Liver (tissue), 9 donors: ENCODE results near the gene CYP11A1. TPM values are rescaled to one million over a fixed set of nuclear protein-coding genes. Genes with fewer than 3 reads are reported as not detected.

Experiments used
- DNase-seq: peaks from one replicate; pipeline ENCODE4 v3.0.0-alpha.2; 2017; ENCODE audit warnings: low spot score
- H3K27ac ChIP-seq, 2 donors: one replicate each; pipeline ENCODE4 v1.7.0; 2013; ENCODE audit warnings: inconsistent platforms in 2 of 2, low read length in 2 of 2, control low read depth in 1 of 2, low read depth in 1 of 2, mild to moderate bottlenecking in 1 of 2
- H3K27me3 ChIP-seq, 4 donors: one replicate each; pipeline versions ENCODE4 v1.6.1 to v1.7.0; 2013; ENCODE audit warnings: low read length in 3 of 4, inconsistent platforms in 1 of 4, mild to moderate bottlenecking in 1 of 4, moderate library complexity in 1 of 4; ENCODE audit not compliant: control insufficient read depth in 4 of 4, insufficient read depth in 4 of 4
- H3K36me3 ChIP-seq, 4 donors: one replicate each; pipeline versions ENCODE4 v1.6.1 to v1.7.0; 2013; ENCODE audit warnings: low read length in 3 of 4, mild to moderate bottlenecking in 3 of 4, low read depth in 1 of 4, moderate library complexity in 1 of 4; ENCODE audit not compliant: control insufficient read depth in 4 of 4, insufficient read depth in 3 of 4
- H3K4me1 ChIP-seq, 4 donors: one replicate each; pipeline versions ENCODE4 v1.6.1 to v1.7.0; 2013; ENCODE audit warnings: low read length in 3 of 4, mild to moderate bottlenecking in 3 of 4, moderate library complexity in 1 of 4; ENCODE audit not compliant: control insufficient read depth in 4 of 4, insufficient read depth in 4 of 4
- H3K4me3 ChIP-seq, 3 donors: one replicate each; pipeline versions ENCODE4 v1.6.1 to v1.7.0; 2013; ENCODE audit warnings: low read length in 3 of 3, control low read depth in 1 of 3, low read depth in 1 of 3, mild to moderate bottlenecking in 1 of 3
- H3K9ac ChIP-seq, 2 donors: one replicate each; pipeline ENCODE4 v1.7.0; 2013; ENCODE audit warnings: low read length in 2 of 2, mild to moderate bottlenecking in 2 of 2, moderate library complexity in 2 of 2, control low read depth in 1 of 2, low read depth in 1 of 2
- H3K9me3 ChIP-seq, 4 donors: one replicate each; pipeline versions ENCODE4 v1.6.1 to v1.7.0; 2013; ENCODE audit warnings: low read length in 3 of 4; ENCODE audit not compliant: control insufficient read depth in 4 of 4
- EGR1 ChIP-seq, 2 donors: IDR thresholded peaks; 2 replicates each; pipeline ENCODE4 v1.6.1; 2016 to 2018; ENCODE audit warnings: antibody characterized with exemption in 2 of 2, low read depth in 2 of 2
- FOXA1 ChIP-seq: IDR thresholded peaks from 2 replicates; pipeline ENCODE4 v1.6.1; 2016; ENCODE audit warnings: antibody characterized with exemption
- FOXA2 ChIP-seq: IDR thresholded peaks from 2 replicates; pipeline ENCODE4 v1.6.1; 2016; ENCODE audit warnings: antibody characterized with exemption
- GABPA ChIP-seq, 2 donors: IDR thresholded peaks in 1 of 2; conservative IDR thresholded peaks in 1 of 2; 2 replicates each; pipeline ENCODE4 v1.6.1; 2016; ENCODE audit warnings: antibody characterized with exemption in 2 of 2, mild to moderate bottlenecking in 1 of 2, moderate library complexity in 1 of 2
- HNF4A ChIP-seq, 2 donors: conservative IDR thresholded peaks; 2 replicates each; pipeline ENCODE4 v1.6.1; 2016; ENCODE audit warnings: antibody characterized with exemption in 2 of 2, mild to moderate bottlenecking in 2 of 2
- HNF4G ChIP-seq: IDR thresholded peaks from 2 replicates; pipeline ENCODE4 v1.6.1; 2016; ENCODE audit warnings: antibody characterized with exemption
- JUND ChIP-seq, 2 donors: IDR thresholded peaks; 2 replicates each; pipeline ENCODE4 v1.6.1; 2016; ENCODE audit warnings: antibody characterized with exemption in 2 of 2
- NR2F2 ChIP-seq: IDR thresholded peaks from 2 replicates; pipeline ENCODE4 v1.6.1; 2016; ENCODE audit warnings: antibody characterized with exemption
- RAD21 ChIP-seq, 2 donors: IDR thresholded peaks; 2 replicates each; pipeline ENCODE4 v1.6.1; 2016; ENCODE audit warnings: antibody characterized with exemption in 2 of 2, mild to moderate bottlenecking in 2 of 2
- RXRA ChIP-seq, 2 donors: IDR thresholded peaks; 2 replicates each; pipeline ENCODE4 v1.6.1; 2017 to 2018; ENCODE audit warnings: antibody characterized with exemption in 2 of 2, mild to moderate bottlenecking in 1 of 2
- SP1 ChIP-seq: IDR thresholded peaks from 2 replicates; pipeline ENCODE4 v1.6.1; 2018; ENCODE audit warnings: antibody characterized with exemption, mild to moderate bottlenecking
- TAF1 ChIP-seq: conservative IDR thresholded peaks from 2 replicates; pipeline ENCODE4 v1.6.1; 2016; ENCODE audit warnings: antibody characterized with exemption, mild to moderate bottlenecking
- YY1 ChIP-seq: IDR thresholded peaks from 2 replicates; pipeline ENCODE4 v1.6.1; 2016; ENCODE audit warnings: antibody characterized with exemption, mild to moderate bottlenecking
- WGBS: extraction: QIAGEN DNeasy Blood & Tissue Kit; methylation state at CpG from one replicate; pipeline ENCODE4 v1.1.7; 2013; 5-methylcytosine and 5-hydroxymethylcytosine counted together
- polyA plus RNA-seq, 2 donors: library from polyadenylated mRNA; stranded (reverse) in 1 of 2; unstranded in 1 of 2; fragments of 200-250 nt in 1 of 2; fragments of >200 nt in 1 of 2; fragmentation: Nextera tagmentation in 1 of 2; extraction: Ambion mirVana in 1 of 2; gene quantifications; one replicate each; pipeline versions ENCODE4 v1.2.1 to v1.2.3, GENCODE V29; 2013 to 2015
- total RNA-seq, 2 donors: library from RNA; depleted of rRNA; stranded (reverse); fragments of >200 nt; gene quantifications; one replicate each; pipeline ENCODE4 v1.2.3, GENCODE V29; 2014
- TF ChIP-seq, protein P1 (sequence below): fragments of 150-350 bp; IDR thresholded peaks from 2 replicates; pipeline ENCODE4 v1.5.1; 2017; ENCODE audit warnings: improper control_type of control experiment, low read depth, low read length; ENCODE audit not compliant: missing input control
- TF ChIP-seq, protein P2 (sequence below): IDR thresholded peaks from 2 replicates; pipeline ENCODE4 v1.6.1; 2016; ENCODE audit warnings: antibody characterized with exemption
- TF ChIP-seq, protein P3 (sequence below): IDR thresholded peaks from 2 replicates; pipeline ENCODE4 v1.6.1; 2016; ENCODE audit warnings: antibody characterized with exemption, mild to moderate bottlenecking
- TF ChIP-seq, protein P4 (sequence below): IDR thresholded peaks from 2 replicates; pipeline ENCODE4 v1.6.1; 2016; ENCODE audit warnings: antibody characterized with exemption
- TF ChIP-seq, protein P5 (sequence below): IDR thresholded peaks from 2 replicates; pipeline ENCODE4 v1.6.1; 2016; ENCODE audit warnings: antibody characterized with exemption
- donor health status: healthy.
- donor health status: healthy.
- donor health status: healthy.
- donor health status: healthy.
- donor health status: healthy.

The CYP11A1 gene
- total and polyA plus RNA-seq, 4 donors: 0.47 to 2.3 (median 1.9) TPM

DNA sequence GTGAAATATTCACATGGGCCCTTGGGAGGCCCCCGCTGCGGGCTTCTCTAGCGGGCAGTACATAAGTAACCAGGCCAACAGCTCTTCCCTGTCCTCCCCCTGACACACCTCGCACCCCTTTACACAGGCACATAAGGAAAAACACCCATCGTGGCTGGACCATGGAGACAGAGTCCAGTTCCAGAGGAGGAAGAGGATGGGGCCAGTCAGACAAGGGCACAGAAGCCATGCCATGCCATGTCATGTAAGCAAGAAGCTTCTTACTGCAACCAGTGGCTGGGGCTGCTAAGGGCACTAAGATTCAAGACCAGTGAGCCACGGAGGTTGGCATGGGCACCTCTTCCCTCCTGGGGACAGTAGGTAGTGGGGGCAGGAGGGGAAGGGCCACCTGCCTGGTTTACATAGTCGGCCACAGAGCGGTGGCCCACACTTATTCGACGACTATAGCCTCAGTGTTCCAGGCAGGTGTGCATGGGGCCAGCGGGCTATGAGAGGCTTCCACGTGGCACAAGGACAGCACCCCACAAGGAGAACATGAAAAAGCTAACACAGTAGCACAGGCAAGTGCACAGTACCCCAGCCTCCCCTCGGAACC is 5.7 kb upstream of the CYP11A1 start (continued):
- TF ChIP-seq, protein P1, sequence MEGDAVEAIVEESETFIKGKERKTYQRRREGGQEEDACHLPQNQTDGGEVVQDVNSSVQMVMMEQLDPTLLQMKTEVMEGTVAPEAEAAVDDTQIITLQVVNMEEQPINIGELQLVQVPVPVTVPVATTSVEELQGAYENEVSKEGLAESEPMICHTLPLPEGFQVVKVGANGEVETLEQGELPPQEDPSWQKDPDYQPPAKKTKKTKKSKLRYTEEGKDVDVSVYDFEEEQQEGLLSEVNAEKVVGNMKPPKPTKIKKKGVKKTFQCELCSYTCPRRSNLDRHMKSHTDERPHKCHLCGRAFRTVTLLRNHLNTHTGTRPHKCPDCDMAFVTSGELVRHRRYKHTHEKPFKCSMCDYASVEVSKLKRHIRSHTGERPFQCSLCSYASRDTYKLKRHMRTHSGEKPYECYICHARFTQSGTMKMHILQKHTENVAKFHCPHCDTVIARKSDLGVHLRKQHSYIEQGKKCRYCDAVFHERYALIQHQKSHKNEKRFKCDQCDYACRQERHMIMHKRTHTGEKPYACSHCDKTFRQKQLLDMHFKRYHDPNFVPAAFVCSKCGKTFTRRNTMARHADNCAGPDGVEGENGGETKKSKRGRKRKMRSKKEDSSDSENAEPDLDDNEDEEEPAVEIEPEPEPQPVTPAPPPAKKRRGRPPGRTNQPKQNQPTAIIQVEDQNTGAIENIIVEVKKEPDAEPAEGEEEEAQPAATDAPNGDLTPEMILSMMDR: no peak
- TF ChIP-seq JUND (IDR thresholded peaks at IDR 0.05) (no peak), RXRA (IDR thresholded peaks at IDR 0.05) (no peak), RAD21 (IDR thresholded peaks at IDR 0.05) (no peak), FOXA2 (no peak), TAF1 (no peak), NR2F2 (no peak), SP1 (no peak), HNF4G (no peak)
- TF ChIP-seq, protein P2, sequence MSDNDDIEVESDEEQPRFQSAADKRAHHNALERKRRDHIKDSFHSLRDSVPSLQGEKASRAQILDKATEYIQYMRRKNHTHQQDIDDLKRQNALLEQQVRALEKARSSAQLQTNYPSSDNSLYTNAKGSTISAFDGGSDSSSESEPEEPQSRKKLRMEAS: no peak

DNA sequence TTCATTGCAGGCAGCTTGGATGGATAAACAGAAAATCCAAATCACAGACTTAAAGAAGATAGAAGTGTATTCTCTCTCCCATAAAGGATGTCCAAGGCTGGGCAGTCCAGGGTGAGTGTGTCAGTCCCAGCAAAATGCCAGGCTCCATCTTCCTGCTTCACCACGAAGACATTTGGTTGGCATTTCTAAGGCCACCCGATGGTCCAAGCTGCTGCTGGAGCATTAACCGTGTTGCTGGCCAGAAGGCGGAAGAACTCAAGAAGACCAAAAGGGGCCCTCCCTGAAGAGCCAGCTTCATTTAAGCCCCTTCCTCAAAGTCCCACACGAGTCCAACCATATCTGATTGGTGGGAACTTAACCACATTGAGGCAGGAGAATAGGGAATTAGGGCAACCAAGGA is 3.0 kb upstream of the CYP11A1 start:
- H3K36me3 ChIP-seq: no peaks in the 10 kb centered on the region
- H3K9ac ChIP-seq: no peak overlapping the region
- no peak for TF ChIP-seq YY1
- H3K9me3 ChIP-seq: no peaks in the 10 kb centered on the region
- H3K4me3 ChIP-seq: no peak overlapping the region
- H3K27ac ChIP-seq: no peak overlapping the region
- H3K4me1 ChIP-seq: peaks cover 0 to 19% (median 12%) of the 10 kb centered on the region in 4 donors
- DNase-seq: no peak
- 92% methylated on average over 5 of the region's 5 CpGs for WGBS
- H3K27me3 ChIP-seq: no peaks in the 10 kb centered on the region

DNA sequence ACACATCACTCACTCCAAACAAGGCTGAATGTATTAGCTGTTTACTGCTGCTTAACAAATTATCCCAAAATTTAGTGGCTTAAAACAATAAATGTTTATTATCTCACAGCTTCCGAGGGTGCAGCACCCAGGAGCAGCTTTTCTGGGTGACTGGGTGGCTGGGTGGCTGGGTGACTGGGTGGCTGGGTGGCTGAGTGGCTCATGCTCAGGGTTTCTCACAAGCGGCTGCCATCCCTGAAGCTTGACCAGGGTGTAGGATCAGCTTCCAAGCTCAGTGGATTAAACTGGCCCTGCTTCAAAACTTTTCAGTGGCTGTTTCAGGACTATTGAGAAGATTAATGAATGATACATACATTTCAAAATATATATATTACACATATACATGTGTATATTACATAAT is 2.3 kb upstream of the CYP11A1 start:
- H3K27me3 ChIP-seq: no peaks in the 10 kb centered on the region
- WGBS: 89% methylated on average over 2 of the region's 2 CpGs
- no peak overlapping the region for H3K9ac ChIP-seq
- peaks cover 0 to 18% (median 12%) of the 10 kb centered on the region in 4 donors for H3K4me1 ChIP-seq
- no peaks in the 10 kb centered on the region for H3K9me3 ChIP-seq
- no peak overlapping the region for H3K4me3 ChIP-seq
- H3K27ac ChIP-seq: no peak overlapping the region
- DNase-seq: no peak
- no peaks in the 10 kb centered on the region for H3K36me3 ChIP-seq
- TF ChIP-seq RAD21 (IDR thresholded peaks at IDR 0.05): no peak
- TF ChIP-seq, protein P3, sequence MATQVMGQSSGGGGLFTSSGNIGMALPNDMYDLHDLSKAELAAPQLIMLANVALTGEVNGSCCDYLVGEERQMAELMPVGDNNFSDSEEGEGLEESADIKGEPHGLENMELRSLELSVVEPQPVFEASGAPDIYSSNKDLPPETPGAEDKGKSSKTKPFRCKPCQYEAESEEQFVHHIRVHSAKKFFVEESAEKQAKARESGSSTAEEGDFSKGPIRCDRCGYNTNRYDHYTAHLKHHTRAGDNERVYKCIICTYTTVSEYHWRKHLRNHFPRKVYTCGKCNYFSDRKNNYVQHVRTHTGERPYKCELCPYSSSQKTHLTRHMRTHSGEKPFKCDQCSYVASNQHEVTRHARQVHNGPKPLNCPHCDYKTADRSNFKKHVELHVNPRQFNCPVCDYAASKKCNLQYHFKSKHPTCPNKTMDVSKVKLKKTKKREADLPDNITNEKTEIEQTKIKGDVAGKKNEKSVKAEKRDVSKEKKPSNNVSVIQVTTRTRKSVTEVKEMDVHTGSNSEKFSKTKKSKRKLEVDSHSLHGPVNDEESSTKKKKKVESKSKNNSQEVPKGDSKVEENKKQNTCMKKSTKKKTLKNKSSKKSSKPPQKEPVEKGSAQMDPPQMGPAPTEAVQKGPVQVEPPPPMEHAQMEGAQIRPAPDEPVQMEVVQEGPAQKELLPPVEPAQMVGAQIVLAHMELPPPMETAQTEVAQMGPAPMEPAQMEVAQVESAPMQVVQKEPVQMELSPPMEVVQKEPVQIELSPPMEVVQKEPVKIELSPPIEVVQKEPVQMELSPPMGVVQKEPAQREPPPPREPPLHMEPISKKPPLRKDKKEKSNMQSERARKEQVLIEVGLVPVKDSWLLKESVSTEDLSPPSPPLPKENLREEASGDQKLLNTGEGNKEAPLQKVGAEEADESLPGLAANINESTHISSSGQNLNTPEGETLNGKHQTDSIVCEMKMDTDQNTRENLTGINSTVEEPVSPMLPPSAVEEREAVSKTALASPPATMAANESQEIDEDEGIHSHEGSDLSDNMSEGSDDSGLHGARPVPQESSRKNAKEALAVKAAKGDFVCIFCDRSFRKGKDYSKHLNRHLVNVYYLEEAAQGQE: no peak
- no peak for TF ChIP-seq EGR1 (IDR thresholded peaks at IDR 0.05; ENCODE audit: low read depth in 2 of 2)
- TF ChIP-seq, protein P4, sequence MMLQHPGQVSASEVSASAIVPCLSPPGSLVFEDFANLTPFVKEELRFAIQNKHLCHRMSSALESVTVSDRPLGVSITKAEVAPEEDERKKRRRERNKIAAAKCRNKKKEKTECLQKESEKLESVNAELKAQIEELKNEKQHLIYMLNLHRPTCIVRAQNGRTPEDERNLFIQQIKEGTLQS: no peak
- TF ChIP-seq, protein P2: no peak
- no peak for TF ChIP-seq JUND (IDR thresholded peaks at IDR 0.05)
- no peak for TF ChIP-seq HNF4G
- no peak for TF ChIP-seq HNF4A (conservative IDR thresholded peaks at IDR 0.05)
- TF ChIP-seq, protein P5, sequence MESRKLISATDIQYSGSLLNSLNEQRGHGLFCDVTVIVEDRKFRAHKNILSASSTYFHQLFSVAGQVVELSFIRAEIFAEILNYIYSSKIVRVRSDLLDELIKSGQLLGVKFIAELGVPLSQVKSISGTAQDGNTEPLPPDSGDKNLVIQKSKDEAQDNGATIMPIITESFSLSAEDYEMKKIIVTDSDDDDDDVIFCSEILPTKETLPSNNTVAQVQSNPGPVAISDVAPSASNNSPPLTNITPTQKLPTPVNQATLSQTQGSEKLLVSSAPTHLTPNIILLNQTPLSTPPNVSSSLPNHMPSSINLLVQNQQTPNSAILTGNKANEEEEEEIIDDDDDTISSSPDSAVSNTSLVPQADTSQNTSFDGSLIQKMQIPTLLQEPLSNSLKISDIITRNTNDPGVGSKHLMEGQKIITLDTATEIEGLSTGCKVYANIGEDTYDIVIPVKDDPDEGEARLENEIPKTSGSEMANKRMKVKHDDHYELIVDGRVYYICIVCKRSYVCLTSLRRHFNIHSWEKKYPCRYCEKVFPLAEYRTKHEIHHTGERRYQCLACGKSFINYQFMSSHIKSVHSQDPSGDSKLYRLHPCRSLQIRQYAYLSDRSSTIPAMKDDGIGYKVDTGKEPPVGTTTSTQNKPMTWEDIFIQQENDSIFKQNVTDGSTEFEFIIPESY: no peak
- no peak for TF ChIP-seq TAF1
- no peak for TF ChIP-seq NR2F2
- no peak for TF ChIP-seq GABPA (IDR thresholded peaks at IDR 0.05 in 1 of 2, conservative IDR thresholded peaks at IDR 0.05 in 1 of 2)
- TF ChIP-seq, protein P1: no peak
- no peak for TF ChIP-seq RXRA (IDR thresholded peaks at IDR 0.05)
- TF ChIP-seq SP1: no peak
- TF ChIP-seq FOXA2: no peak
- no peak for TF ChIP-seq FOXA1
- TF ChIP-seq YY1: no peak
